ENCODE measurements around the gene ZBTB21. TPM values are rescaled to one million over a fixed set of nuclear protein-coding genes. Genes with fewer than 3 reads are reported as not detected.
A peak's percentile ranks its signal among the peaks of the same experiment; 100 is the strongest.

Gene ZBTB21
- polyA plus RNA-seq, 3 donors, result 4.7 to 7.2 (median 6.3) TPM

GRCh38 chr21:42059141-42059540, 49.0 kb upstream of the ZBTB21 start:
- Histone ChIP-seq H3K4me1 (ENCODE audit: control insufficient read depth in 1 of 2, insufficient read depth in 2 of 2, low read length in 2 of 2) (peaks cover 61 to 68% of the 10 kb centered on the region in 2 donors), H3K27ac (ENCODE audit: low read depth in 1 of 2, low read length in 2 of 2) (peak overlapping the region; percentile 13 to 34), H3K4me3 (replicated peaks in 1 of 3; ENCODE audit: low read depth in 2 of 3, low read length in 3 of 3) (no peak overlapping the region), H3K36me3 (replicated peaks in 1 of 2; ENCODE audit: control insufficient read depth in 1 of 2, insufficient read depth in 2 of 2, low read length in 2 of 2) (no peaks in the 10 kb centered on the region), H3K4me2 (replicated peaks; ENCODE audit: extremely low read depth, low read length, poor library complexity, severe bottlenecking) (no peak overlapping the region), H3K9ac (ENCODE audit: insufficient read depth, low read length, poor library complexity, severe bottlenecking) (no peak overlapping the region), H2AFZ (ENCODE audit: insufficient read depth, low read depth, low read length, poor library complexity, severe bottlenecking) (no peak overlapping the region), H4K20me1 (ENCODE audit: insufficient read depth, low read length) (no peaks in the 10 kb centered on the region), H3K79me2 (ENCODE audit: insufficient read depth, low read length) (no peaks in the 10 kb centered on the region), H3K27me3 (ENCODE audit: control insufficient read depth in 2 of 2, insufficient read depth in 2 of 2, low read length in 2 of 2) (no peaks in the 10 kb centered on the region), H3K9me3 (replicated peaks in 1 of 2; ENCODE audit: control insufficient read depth in 1 of 2, insufficient read depth in 1 of 2, low read length in 2 of 2) (no peaks in the 10 kb centered on the region)
- no peak for TF ChIP-seq CTCF (IDR thresholded peaks at IDR 0.05)
- peak overlapping the region in 4 of 7 donors; percentile 9 to 37 (median 24) for H3K27ac Mint-ChIP-seq
- peaks cover 65% of the 10 kb centered on the region for H3K4me1 Mint-ChIP-seq
- H3K9me3 Mint-ChIP-seq, result peaks cover 0 to 2% (median 0%) of the 10 kb centered on the region in 7 donors
- no peaks in the 10 kb centered on the region for H3K36me3 Mint-ChIP-seq
- peaks cover 1 to 6% (median 2%) of the 10 kb centered on the region in 3 donors for H3K27me3 Mint-ChIP-seq (ENCODE audit: low read depth in 3 of 3)
- WGBS (ENCODE audit: insufficient coverage), result 96% methylated on average over 9 of the region's 9 CpGs
- no peak for DNase-seq
- intact Hi-C loops (cut with micrococcal nuclease), result loop anchor here in 1 of 2 donors (5.0 kb wide), 1 partner anchor 47 kb away; the partner anchor contains the start of gene ZBTB21
- H3K4me3 Mint-ChIP-seq, result no peak overlapping the region

- intact Hi-C loops (cut with micrococcal nuclease), result loop anchor here in 1 of 2 donors (5.0 kb wide), 1 partner anchor 46 kb away; the partner anchor contains the start of gene ZBTB21
- Histone ChIP-seq H3K4me1 (ENCODE audit: control insufficient read depth in 1 of 2, insufficient read depth in 2 of 2, low read length in 2 of 2) (peaks cover 56 to 63% of the 10 kb centered on the region in 2 donors), H3K36me3 (replicated peaks in 1 of 2; ENCODE audit: control insufficient read depth in 1 of 2, insufficient read depth in 2 of 2, low read length in 2 of 2) (no peaks in the 10 kb centered on the region), H4K20me1 (ENCODE audit: insufficient read depth, low read length) (no peaks in the 10 kb centered on the region), H3K27ac (ENCODE audit: low read depth in 1 of 2, low read length in 2 of 2) (peak overlapping the region in 1 of 2 donors; percentile 34), H3K4me3 (replicated peaks in 1 of 3; ENCODE audit: low read depth in 2 of 3, low read length in 3 of 3) (no peak overlapping the region), H3K4me2 (replicated peaks; ENCODE audit: extremely low read depth, low read length, poor library complexity, severe bottlenecking) (no peak overlapping the region), H3K9me3 (replicated peaks in 1 of 2; ENCODE audit: control insufficient read depth in 1 of 2, insufficient read depth in 1 of 2, low read length in 2 of 2) (no peaks in the 10 kb centered on the region), H3K27me3 (ENCODE audit: control insufficient read depth in 2 of 2, insufficient read depth in 2 of 2, low read length in 2 of 2) (no peaks in the 10 kb centered on the region), H3K9ac (ENCODE audit: insufficient read depth, low read length, poor library complexity, severe bottlenecking) (no peak overlapping the region), H3K79me2 (ENCODE audit: insufficient read depth, low read length) (no peaks in the 10 kb centered on the region), H2AFZ (ENCODE audit: insufficient read depth, low read depth, low read length, poor library complexity, severe bottlenecking) (no peak overlapping the region)
- peak overlapping the region in 1 of 2 donors; percentile 48 for H3K4me3 Mint-ChIP-seq
- H3K9me3 Mint-ChIP-seq, result peaks cover 0 to 2% (median 0%) of the 10 kb centered on the region in 7 donors
- H3K4me1 Mint-ChIP-seq, result peaks cover 60% of the 10 kb centered on the region
- 97% methylated on average over 10 of the region's 11 CpGs for WGBS (ENCODE audit: insufficient coverage)
- peaks cover 1 to 6% (median 2%) of the 10 kb centered on the region in 3 donors for H3K27me3 Mint-ChIP-seq (ENCODE audit: low read depth in 3 of 3)
- H3K36me3 Mint-ChIP-seq, result no peaks in the 10 kb centered on the region
- TF ChIP-seq CTCF (IDR thresholded peaks at IDR 0.05), result no peak
- DNase-seq, result no peak
- H3K27ac Mint-ChIP-seq, result peak overlapping the region in 5 of 7 donors; percentile 3 to 82 (median 46)
These were observed 48.5 kb upstream of the ZBTB21 start for GRCh38 chr21:42058631-42059111.

All from CD14-positive monocyte (primary cell).